Peyer's patch (tissue), 4 donors: ENCODE results near the gene SNX21.

Experiments used
- POLR2A ChIP-seq, 2 donors: fragments of 450-650 bp; IDR thresholded peaks; one replicate each; pipeline ENCODE4 v1.5.1; 2017; ENCODE audit warnings: antibody characterized with exemption in 2 of 2, mild to moderate bottlenecking in 2 of 2, moderate library complexity in 2 of 2
- TF ChIP-seq, protein P1 (sequence below), 6 experiments: fragments of 450-650 bp in 4 of 6; fragments of 200-600 bp in 2 of 6; sonication (generic) in 1 of 6; IDR thresholded peaks; one replicate each; pipeline ENCODE4 v1.5.1; 2017 to 2019; ENCODE audit warnings: antibody characterized with exemption in 6 of 6, mild to moderate bottlenecking in 3 of 6, moderate library complexity in 1 of 6

DNA sequence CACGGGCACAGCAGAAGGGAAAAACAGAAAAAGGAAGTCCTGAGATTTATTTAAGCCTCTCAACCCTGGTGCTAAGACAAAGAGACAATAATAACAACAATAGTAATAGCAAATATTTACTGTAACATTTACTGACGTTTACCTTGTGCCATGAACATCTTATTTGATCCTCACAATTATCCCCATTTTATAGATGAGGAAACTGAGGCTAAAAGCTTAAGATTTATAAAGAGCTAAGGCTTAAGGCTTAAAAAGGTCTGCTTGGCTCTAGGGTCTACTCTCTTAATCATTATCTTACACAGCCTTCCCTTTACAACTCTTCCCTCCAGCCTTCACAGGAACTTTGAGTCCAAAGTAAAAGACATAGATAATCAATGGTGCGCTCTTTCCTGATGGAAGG lies 45.2 kb upstream of the SNX21 start:
- no peak for TF ChIP-seq POLR2A (IDR thresholded peaks at IDR 0.05)
- TF ChIP-seq, protein P1, sequence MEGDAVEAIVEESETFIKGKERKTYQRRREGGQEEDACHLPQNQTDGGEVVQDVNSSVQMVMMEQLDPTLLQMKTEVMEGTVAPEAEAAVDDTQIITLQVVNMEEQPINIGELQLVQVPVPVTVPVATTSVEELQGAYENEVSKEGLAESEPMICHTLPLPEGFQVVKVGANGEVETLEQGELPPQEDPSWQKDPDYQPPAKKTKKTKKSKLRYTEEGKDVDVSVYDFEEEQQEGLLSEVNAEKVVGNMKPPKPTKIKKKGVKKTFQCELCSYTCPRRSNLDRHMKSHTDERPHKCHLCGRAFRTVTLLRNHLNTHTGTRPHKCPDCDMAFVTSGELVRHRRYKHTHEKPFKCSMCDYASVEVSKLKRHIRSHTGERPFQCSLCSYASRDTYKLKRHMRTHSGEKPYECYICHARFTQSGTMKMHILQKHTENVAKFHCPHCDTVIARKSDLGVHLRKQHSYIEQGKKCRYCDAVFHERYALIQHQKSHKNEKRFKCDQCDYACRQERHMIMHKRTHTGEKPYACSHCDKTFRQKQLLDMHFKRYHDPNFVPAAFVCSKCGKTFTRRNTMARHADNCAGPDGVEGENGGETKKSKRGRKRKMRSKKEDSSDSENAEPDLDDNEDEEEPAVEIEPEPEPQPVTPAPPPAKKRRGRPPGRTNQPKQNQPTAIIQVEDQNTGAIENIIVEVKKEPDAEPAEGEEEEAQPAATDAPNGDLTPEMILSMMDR (IDR thresholded peaks at IDR 0.05), result no peak
